ENCODE results near the gene TMEM205.

DNA sequence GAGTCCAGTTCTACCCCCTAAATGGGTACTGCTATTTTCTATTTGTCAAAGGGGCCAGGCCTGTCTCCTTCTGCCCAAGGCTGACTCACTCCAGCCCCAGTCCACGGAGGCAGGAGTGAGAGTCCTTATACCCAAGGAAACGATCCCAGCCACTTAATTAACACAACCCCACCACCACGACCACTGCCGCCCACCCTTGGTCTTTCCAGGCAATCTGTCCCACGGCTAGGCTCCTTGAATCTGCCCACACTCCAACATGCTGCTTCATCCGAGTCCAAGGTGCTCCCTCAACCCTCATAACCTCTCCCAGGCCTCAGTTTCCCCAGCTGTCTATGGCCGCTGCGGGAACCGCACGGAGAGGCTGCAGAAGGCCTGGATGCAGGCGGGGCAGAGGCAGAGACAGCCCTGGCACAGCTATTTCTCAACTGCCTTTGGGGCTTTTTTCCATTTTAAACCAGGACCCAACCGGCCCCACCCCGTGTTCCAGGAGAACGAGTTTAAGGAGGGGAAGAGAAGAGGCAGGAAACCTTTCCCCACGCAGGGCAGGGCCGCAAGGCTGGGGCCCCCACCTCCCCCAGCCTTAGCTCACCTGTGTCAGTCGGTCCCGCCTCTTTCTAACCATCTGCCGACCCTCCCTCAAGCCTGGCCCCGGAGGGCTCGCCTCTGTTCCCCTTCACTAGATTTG lies 7.4 kb downstream of the TMEM205 start:
- TF ChIP-seq, protein P1, sequence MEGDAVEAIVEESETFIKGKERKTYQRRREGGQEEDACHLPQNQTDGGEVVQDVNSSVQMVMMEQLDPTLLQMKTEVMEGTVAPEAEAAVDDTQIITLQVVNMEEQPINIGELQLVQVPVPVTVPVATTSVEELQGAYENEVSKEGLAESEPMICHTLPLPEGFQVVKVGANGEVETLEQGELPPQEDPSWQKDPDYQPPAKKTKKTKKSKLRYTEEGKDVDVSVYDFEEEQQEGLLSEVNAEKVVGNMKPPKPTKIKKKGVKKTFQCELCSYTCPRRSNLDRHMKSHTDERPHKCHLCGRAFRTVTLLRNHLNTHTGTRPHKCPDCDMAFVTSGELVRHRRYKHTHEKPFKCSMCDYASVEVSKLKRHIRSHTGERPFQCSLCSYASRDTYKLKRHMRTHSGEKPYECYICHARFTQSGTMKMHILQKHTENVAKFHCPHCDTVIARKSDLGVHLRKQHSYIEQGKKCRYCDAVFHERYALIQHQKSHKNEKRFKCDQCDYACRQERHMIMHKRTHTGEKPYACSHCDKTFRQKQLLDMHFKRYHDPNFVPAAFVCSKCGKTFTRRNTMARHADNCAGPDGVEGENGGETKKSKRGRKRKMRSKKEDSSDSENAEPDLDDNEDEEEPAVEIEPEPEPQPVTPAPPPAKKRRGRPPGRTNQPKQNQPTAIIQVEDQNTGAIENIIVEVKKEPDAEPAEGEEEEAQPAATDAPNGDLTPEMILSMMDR (IDR thresholded peaks at IDR 0.05): no peak
- TF ChIP-seq POLR2A (IDR thresholded peaks at IDR 0.05): peak; percentile 18

Data from prostate gland (tissue), 2 donors.